Measurements from ENCODE around the gene CCDC186.

Gene CCDC186

DNA sequence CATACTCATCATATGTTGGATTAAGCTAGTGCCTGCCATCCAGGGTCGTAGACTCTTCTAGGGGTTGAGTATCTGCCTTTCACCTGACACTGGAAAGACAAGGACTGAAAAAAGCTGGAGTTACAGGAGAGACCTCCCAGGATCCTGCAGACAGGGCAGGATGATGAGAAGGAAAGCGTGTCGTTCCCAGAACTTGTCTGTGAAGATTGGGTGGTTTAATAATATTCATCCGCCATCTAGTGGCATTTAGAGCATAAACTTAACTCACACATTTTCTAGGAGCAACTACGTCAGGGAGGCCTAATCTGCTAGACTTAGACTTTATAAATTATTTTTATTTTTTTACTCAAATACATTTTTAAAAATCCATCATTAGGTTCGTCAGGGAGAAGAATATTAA, 70.7 kb downstream of the CCDC186 start:
- DNase-seq: peak; percentile 80

DNA sequence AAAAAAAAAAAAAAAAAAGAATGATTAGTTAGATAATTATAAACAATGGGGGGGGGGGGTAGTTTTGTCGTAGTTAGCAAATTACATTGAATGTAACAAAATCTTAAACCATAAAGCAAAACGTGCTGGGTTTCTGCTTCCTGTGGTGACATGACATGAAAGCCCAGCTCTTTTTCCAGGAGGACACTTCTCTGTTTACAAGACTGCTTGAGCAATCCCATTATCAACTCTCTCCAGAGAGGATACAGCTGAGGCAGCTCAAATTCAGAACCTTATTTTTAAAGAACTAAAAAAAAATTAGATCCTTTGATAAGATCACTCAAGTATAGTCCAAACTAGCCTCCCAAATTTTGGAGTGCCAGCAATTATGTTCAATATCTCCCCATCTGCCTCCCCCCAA, 71.7 kb downstream of the CCDC186 start:
- no peak for DNase-seq

DNA sequence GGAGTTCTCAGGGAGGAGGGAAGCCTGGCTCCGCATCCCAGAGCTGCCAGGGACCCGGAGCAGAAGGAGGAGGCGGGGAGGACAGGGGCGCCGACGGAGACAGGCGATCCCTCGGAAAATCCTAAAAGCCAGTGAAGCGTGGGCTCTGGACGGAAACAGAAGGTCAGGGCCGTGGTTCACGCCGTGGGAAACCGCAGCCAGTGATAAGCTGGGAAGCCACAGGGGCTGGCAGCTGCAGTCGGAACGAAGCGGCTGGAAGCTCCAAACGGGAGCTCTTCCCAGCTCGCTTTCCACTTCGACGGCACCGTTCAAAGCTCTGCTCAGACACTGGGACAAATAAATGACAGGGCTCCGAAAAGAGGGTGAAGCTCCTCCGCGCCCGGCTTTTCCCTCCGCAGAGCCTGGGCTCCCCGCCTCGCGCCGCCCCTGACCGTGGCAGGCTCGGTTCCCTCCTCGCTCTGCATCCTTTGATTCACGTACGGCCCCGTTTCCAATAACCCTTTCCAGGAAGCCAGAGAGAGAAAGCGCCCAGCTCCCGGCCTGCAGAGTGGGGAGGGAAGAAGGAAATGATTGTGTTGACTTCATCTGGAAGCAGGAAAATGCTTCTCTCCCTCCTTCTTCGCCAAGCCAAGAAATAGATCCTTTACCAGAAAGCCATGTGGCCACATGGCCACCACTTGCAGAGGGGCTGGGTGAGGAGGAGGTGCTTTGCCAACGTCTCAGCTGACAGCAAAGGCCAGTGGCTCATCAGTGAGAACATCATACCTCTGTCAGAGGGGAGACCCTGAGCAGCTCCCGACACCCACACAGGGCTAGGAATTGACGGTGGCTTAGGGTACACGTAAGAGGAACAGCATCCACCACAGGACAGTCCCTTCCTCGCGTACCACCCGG, 72.9 kb downstream of the CCDC186 start:
- peak; percentile 80 for DNase-seq

DNA sequence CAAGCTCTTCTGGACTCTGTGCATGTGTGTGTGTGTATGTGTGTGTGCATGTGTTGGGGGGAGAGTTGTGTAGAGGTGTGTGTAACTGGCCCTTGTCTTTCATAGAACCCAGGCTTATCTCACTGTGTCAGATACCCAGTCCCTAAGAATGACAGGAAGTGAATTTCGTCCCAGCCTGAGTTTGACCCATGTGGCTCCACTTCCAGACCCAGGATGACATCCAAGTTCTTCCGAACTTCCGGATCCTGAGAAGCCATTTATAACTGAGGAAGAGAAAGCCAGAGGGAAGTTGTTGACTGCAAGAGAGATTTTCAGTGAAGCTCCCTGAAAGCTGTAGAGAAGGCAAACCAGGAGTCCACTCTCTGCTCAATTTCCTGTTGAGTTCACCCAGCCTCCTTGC, 77.1 kb downstream of the CCDC186 start:
- DNase-seq: no peak

DNA sequence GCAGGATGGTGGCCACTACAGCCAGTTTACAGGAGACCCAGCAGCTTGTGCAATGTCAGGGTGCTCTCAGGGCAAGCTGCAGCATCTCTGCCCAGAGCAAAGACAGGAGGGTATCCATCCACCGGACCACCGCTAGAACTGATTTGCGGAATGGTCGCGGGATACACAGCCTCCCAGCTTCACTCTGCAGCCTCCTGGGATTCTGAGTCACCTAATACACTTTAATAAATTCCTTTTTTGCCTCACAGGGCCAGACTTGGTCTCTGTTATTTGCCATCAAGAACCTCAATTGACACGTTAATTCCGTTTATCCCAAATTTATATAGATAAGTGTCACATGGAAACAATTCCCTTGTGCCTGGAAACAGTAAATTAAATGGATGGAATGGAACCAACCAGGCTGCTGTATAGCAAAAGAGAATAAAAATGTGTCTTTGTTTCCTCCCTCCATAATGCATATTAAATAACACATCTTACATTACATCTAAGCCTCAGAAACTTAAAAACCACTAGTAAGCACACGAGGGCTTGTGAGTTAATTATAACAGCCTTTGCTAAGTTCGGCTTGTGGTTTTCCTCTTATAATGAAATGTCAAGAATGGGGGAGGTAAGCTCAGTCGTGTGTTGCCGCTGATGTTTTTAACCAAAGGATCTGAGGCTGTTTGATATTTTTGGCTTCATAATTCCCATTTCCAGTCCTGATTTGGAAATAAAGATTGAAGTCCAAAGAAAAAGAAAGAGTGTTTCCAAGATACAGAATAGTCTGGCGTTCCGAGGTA, 78.3 kb downstream of the CCDC186 start:
- DNase-seq: no peak

DNA sequence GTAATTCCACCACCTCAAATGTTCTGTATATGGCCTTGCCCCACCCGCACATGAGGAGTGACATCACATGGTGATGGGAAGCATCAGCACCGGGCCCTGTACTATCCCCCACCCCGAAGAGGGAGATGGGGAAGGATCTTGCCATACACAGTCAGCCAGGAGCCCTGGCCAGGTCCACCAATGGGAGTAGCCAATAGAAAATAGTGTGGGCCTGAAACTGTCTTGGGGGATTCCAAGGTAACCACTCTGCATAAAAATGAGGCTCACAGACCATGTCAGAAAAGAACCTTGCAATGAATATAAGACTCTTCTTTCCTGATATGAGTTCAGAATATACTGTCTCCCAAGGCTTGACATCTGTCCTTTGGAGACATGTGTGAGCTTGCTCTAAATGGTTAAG, 79.2 kb downstream of the CCDC186 start:
- no peak for DNase-seq

DNA sequence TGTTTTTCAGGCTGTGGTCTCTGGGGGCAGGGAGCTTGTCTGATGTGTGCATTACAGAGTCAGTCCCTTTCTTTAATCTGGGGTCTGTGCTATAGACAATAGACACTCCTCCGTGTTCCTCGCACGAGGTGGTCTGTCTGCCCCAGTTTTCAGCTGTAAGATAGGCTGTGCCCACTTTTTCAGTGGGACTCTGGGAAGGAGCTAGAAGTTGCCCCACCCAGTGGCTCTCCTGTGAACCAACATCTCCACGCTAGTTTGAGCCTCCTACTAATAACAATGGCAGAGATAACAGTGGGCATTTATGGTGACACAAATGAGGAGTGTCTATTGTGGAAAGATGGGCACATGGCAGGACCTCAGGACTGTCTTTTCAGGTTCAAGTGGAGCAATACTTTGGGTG, 86.3 kb downstream of the CCDC186 start:
- no peak for DNase-seq

DNA sequence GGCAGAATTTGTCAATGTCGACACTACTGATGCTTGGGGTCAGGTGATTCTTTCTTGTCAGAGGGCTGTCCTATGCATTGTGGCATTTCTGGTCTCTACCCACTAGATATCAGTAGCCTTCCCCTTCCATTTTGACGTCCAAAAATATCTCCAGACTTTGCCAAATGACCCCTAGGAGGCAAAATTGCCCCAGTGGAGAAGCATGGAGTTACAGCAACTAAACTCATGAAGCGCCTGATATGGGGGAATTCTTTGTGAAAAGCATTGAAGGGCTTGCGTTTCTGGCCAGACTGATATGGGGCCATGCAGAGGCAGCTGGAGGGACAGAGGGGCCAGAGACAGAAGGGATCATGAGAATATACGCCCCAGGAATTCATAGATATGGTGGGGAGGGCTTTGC, 86.7 kb downstream of the CCDC186 start:
- DNase-seq: no peak

DNA sequence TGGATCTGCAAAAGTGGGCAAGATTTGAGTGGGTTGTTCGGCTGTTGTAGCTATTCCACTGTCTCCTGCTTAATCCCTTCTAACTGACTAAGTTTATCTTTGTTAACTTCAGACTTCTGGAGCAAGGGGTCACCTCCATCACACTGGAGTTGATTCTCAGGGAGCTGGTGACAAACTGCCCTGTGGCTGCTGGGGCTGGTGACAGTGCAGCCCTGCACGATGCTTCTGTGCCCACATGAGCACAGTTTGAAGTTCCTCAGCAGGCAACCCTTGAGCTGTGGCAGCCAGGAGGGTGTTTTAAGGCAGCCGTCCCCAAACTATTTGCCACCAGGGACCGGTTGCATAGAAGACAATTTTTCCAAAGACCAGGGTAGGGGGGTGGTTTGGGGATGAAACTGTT, 89.8 kb downstream of the CCDC186 start:
- DNase-seq: no peak

DNA sequence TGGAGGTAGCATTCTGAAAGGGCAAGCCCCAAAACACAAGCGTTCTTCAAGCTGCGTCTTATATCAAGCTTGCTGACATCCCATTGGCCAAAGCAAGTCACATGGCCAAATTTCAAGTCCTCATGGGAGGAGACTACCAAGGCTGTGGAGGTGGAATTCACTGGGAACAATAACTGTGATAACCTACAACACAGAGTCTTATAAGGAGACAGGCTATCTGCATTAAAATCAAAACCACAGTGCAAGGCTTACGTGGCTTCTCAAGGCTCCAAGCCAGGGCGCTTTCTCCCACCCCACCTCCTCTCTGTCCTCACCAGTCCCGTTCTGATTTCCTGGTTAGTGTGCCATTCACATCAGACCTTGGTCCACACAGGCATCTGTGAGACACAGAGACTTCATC, 91.0 kb downstream of the CCDC186 start:
- DNase-seq: no peak

DNA sequence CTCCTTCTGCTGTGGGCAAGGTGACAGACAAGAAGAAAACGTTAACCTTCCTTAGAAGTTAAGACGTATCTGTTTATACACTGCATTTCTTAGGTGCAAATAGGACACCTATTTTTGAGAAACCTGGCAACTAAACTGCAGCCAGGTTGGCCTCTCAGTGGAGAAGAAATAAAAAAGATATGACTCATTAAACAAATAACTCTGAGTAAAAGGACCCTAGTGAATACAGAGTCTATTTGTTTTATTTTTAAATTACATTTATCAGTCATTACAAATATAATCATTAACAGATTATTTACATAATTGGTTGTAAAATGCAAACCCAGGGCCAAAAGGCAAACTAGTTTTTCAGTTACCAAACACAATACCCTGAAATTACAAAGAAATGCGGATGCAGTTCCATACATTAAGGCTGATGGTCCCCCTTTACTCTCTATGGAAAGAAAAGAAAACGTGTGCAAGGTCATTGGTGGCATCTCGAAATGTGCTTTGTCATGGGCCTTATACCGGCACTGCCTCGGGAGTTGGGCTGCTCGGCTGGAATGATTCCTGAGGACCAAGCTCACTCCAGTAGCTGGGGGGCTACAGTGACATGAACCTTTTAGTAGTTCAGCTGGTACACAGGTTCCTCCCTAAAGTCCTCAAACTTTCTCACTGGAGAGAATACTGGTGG, 92.0 kb downstream of the CCDC186 start:
- no peak for DNase-seq

DNA sequence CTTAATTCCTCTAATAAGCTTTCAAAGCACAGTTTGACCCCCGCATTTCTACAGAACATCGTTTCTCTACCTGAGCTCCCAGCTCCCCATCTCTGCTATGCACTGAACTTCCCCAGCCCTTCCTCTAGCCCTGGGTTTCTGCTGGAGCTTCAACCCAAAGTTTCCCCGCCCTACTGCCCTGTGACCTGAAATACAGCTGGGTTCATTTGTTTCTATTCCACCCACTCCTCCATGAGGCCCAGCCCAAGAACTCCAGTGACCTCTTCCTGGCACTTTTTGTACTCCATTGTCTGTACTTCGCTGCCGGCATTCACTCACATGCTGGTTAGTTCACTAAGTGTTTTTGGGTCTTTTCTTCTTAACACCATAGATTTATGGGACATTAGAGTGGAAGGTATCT, 94.6 kb downstream of the CCDC186 start:
- no peak for DNase-seq

DNA sequence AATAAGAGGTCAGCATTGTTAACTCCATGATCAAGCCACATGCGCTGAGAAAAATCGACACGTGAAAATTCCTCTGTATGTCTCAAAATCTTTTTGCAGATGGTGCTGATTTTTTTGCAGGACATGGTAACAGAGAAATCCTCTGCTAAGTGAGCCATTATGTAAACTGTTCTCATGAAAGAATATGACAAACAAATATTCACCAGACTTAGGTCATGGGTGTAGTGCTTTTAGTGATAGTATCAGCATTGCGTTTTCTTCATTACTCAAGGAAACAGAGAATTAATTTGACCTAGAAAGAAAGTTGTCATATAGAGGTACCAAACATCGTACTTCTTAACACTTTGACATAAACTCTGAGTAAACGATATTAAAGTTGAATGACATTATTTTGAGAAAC, 95.7 kb downstream of the CCDC186 start:
- DNase-seq: no peak

DNA sequence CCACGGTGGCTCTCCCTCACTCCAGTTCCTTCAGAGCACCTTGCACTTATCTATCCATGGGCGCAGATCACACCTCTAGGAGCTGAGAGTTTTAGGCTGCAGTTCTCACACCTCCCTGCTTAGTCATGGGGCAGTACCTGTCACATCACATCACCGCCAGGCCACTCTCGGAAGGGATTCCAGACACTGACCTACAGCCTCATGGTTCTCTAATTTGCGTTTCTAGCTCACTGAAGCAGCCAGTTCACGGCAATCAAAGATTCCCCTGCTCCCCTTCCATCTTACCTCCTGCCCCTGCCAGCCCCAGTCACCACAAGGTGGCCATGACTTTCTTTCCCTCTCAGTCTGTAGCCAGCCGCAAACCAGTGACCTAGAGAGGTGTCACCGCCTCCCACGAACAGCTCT, 96.2 kb downstream of the CCDC186 start:
- peak; percentile 57 for DNase-seq

DNA sequence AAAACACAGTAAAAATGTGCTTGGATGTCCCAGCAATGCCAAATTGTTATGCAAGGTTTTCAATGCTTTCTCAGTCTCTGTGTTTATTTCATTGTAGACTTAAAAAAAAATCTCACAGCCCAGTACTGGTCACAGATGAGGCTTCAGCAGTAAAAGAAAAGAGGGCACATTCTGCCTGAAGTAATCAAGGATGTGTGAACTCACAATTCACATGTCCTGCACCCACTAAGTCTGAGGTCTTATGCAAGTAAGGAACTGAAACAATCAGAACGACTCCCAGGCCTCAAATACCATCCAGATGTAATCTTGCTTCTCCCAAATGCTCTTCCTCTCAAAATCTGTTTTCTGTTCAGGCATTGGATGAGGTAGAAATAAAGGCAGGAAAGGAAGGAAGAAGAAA, 96.7 kb downstream of the CCDC186 start:
- DNase-seq: no peak

DNA sequence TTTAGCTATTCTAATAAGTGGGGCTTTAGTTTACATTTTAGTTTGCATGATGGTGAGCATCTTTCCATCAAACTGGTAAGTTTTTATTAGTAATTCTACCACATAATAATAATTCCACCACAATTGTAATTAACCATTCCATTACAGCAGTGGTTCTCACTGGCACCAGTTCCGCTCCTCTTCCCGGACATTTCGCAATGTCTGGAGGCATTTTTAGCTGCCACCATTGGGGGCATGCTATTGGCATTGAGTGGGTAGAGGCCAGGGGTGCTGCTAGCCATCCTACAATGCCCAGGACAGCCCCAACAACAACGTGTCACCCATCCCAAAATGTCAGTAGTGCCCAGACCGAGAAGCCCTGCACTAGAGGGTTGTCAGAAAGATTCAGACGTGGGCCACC, 98.9 kb downstream of the CCDC186 start:
- DNase-seq: no peak

DNA sequence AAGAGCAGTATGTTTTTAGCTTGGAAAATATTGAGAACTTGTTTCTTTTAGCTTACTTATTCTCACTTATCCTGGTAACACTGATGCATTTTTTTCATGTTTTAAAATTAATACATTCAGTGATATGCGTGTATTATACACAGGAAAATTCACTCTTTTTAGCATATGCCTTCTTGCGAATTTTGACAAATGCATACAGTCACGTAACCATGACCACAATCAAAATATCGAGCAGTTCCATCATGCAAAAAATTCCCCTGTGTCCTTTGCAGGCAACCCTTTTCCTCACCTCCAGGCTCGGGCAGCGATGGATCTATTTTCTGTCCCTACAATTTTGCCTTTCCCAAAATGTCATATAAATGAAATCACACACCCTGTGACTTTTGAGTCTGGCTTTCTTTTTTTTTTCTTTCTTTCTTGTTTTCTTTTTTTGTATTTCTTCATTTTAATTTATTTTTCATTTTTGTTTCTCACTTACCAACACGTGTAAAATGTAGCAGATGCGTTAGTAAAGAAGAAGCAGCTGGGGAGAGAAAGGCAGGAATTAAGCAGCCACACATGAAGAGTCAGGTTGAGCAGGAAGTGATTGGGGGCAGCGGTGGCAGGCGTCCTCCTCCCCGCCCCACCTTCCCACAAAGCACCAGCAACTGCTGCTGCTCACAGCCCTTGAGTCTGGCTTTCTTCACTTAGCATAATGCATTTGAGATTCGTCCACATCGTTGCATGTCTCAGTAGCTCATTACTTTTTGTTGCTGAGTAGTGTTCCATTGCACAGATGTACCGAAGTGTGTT, 100.4 kb downstream of the CCDC186 start:
- DNase-seq: peak; percentile 8

DNA sequence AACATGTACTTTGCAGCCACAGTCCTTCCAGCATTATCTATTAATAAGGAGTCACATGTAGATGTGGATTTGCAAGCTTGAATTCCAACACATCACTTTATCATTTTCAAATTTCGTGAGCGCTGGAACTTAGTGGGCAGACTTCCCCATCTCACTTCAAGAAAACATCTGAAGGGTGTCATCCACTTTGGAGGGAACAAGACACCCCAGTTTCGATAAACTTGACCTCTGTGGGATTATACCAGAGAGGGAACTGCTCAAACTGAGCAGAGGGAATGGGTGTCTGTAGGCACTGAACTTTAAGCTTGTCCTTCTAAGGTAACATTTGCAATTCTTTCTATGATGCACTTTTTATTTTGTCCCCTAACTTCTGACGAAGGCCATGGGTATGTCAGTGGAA, 102.8 kb downstream of the CCDC186 start:
- DNase-seq: no peak

All from eye (tissue), 1 donor.